Astrocyte of the hippocampus (primary cell): ENCODE measurements around the gene ULK2.
"Not testable (repeated sequence)": the region's sequence is repeated elsewhere in the genome, so short reads cannot be mapped to it uniquely, and the experiment has no call there.

ENCODE experiments used
- DNase-seq: peaks from one replicate; pipeline ENCODE4 v3.0.0; 2011; ENCODE audit warnings: low read depth, low spot score

ULK2 gene

GRCh38 chr17:19766421-19767270, 101.1 kb downstream of the ULK2 start:
- peak; percentile 81 for DNase-seq

- no peak for DNase-seq
Observed at GRCh38 chr17:19766016-19766415, 101.7 kb downstream of the ULK2 start.

DNA sequence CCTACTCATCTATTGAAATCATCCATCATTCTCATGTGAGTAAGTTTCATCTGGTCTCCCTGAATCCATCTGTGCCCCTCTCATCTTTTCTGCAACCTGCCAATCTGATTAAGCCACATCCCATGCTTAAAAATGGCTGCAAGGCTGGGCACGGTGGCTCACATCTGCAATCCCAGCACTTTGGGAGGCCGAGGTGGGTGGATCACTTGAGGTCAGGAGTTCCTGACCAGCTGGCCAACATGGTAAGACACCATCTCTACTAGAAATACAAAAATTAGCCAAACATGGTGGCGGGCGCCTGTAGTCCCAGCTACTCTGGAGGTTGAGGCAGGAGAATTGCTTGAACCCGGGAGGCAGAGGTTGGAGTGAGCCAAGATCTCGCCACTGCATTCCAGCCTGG, 103.7 kb downstream of the ULK2 start:
- DNase-seq, result not testable (repeated sequence)

- no peak for DNase-seq
Observed at GRCh38 chr17:19763416-19763815, 104.3 kb downstream of the ULK2 start.

GRCh38 chr17:19762515-19762961, 105.2 kb downstream of the ULK2 start:
- peak; percentile 85 for DNase-seq

- no peak for DNase-seq
Observed at GRCh38 chr17:19760746-19761145, 107.0 kb downstream of the ULK2 start.

DNA sequence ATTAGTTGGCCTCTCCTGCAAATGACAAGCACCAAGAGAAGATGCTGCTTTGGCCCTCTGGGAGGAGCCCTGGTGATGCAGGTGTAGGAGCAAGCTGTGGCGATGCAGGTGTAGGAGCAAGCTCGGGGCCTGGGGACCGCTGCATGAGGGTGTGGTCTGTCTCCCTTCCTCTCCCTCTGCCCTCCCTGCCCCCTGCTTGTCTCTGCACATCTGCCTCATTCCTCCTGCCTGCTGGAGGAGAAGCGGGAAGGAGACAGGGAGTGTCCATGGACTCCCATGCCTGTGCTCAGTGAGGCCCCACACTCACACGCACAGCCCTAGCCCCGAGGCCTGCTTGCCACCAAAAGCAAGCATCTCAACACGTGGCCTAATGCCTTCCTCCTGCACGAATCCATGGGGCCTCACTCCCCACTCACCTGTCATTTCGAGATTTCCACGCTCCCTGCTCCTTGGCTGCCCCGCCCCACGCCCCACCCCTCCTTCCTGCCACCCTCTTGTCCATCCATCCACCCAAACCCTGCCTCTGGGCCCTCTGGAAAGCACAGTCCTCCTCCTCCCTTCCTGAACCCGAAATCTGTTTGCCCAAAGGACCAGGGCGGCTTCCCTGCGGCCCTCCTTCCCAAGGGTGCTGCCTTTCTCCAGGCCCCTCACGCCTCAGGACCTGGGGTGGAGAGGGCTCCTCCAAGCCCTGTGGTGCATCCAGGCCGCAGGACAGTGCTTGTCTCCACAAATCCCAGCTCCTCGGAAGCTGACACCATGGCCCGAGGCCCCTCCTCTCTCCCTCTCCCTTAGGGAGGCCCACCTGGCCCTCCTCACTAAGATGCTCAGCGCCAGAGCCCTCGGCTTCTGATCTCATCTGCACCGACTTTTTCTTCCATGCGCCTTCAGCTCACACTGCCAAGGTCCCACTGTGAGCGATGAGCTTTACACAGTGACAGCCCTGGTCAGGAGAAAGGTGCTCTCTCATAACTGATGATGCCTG, 107.9 kb downstream of the ULK2 start:
- no peak for DNase-seq

DNA sequence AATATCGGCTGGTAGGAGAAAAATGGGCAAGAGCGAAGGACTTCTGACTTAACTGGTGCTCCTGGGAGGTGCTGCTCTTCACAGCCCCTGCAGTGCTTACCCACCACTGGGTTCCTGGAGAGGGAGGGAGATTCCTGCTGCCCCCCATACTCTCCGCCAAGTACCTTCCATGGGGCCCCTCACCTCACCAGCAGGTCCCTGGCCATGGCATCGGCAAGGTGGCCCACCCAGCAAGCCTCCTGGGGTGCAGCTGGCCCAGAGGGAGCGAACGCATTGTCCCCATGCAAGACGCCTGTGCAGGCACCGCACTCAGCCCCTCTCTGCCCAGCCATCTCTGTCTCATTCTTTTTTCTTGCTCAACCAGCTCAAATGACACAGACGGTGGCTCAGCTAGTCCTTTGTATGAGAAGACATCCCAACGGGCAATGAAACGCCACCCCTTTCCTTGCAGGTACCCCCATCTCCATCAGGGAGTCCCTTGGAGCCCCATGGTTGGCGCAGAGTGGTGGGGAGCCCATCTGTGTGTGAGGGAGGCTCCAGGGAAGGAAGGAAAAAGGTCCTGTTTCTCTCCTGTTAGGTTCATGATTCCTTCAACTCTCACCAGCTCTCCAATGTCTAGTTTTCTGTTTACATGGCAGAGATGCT, 110.1 kb downstream of the ULK2 start:
- no peak for DNase-seq

GRCh38 chr17:19756546-19756945, 111.2 kb downstream of the ULK2 start:
- no peak for DNase-seq

- no peak for DNase-seq
Observed at GRCh38 chr17:19755821-19756510, 111.8 kb downstream of the ULK2 start.

GRCh38 chr17:19755392-19755791, 112.3 kb downstream of the ULK2 start:
- no peak for DNase-seq

GRCh38 chr17:19753661-19754463, 113.9 kb downstream of the ULK2 start:
- DNase-seq, result peak; percentile 41

GRCh38 chr17:19753051-19753509, 114.7 kb downstream of the ULK2 start:
- DNase-seq, result peak; percentile 96

- DNase-seq, result no peak
Observed at GRCh38 chr17:19752216-19753050, 115.3 kb downstream of the ULK2 start.

- no peak for DNase-seq
Observed at GRCh38 chr17:19750835-19751234, 116.9 kb downstream of the ULK2 start.

DNA sequence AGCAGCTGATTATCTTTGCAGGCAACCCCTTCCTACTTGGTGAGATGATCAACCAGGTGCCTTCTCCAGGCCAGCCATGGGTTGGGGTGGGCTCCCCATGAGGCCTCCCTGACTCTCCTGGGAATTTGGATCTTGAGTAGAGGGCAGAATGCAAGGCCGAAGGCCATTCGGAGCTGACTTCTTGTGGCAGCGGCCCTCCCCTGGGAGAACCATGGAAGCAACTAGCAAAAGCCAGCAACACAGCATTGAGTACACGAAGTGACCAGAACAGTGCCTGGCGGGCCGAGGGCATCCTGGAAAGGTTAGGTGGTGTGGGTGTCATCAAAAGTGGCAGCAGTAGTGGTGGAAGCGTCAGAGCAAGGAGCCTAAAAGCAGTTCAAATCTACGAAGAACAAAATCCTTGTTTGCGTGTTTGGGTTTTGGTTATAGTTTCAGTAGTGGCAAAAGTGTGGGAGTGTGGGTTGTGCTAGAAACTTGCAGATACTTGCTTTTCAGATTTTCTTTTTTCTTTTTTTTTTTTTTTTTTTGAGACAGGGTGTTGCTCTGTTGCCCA, 117.6 kb downstream of the ULK2 start:
- DNase-seq, result no peak

- no peak for DNase-seq
Observed at GRCh38 chr17:19748807-19749193, 118.9 kb downstream of the ULK2 start.

- DNase-seq, result peak; percentile 55
Observed at GRCh38 chr17:19747829-19748806, 119.6 kb downstream of the ULK2 start, which contains the start of gene ALDH3A1. Gene ALDH3A1 (minus strand): TSS chr17:19748298. CDS start chr17:19745129, 3,169 bp downstream.
